ENCODE data around the gene PCK1. TPM values are rescaled to one million over a fixed set of nuclear protein-coding genes. Genes with fewer than 3 reads are reported as not detected.
A peak's percentile ranks its signal among the peaks of the same experiment; 100 is the strongest.

Gene PCK1
- total RNA-seq, 1 donor from 2014 or later: not detected

DNA sequence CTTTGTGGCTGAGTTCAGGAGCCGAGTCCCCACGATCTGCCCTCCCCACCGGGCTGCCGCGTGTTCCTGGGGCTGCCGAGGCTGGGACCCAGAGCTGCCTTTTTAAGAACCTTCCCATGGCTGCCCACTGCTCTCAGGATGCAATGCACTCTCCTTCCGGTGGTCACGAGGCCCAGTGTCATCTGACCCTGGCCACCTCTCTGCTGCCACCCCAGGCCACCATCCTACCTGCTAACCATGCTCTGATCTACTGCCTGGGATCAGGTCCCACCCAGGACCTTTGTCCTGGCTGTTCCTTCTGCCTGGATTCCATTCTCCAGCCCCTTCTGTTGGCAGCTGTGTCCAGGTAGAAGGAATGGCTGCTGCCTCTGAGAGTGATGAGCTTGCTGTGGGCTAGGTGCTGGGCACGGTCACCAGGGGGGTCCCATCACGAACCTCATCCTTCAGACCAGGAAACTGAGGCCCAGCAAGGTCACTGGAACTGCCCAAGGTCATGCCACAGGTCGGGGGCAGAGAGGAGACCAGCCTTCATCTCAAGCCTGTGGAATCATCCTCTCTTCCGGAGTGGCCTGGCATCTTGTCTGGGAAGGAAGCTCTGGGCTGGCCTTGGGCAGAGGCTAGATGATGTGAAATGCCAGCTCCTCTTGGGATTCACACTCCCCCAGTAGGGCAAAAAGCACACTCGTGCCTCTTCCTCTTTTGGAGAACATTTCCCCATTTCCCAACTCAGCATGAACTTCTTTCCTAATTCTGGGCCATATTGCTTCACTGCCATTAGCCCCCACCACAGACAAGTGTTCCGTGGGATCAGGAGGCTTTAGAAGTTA, 20.5 kb downstream of the PCK1 start:
- no peaks in the 10 kb centered on the region for H3K36me3 ChIP-seq

DNA sequence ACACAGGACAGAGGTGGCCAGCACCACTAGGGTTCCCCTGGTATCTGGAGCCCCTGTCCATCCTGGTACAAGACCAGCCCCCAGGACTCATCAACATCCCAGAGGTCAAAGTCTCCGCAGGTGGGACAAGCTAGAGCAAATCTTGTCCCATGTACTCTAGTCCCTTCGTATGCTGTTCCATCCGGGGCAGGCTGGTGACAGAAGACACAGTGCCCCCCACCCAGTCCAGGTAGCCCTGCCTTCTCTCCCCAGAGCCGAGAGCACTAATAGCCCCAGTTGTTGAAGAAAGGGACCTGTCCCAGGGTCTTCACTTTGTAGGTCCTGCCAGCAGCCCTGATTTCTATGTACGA, 21.1 kb downstream of the PCK1 start:
- Histone ChIP-seq H3K27ac (peak overlapping the region; percentile 58), H3K4me1 (peaks cover 36% of the 10 kb centered on the region), H3K4me3 (no peak overlapping the region), H3K9me3 (no peaks in the 10 kb centered on the region), H3K27me3 (ENCODE audit: low read depth) (peaks cover 46% of the 10 kb centered on the region), H3K36me3 (no peaks in the 10 kb centered on the region)
- TF ChIP-seq, protein P1, sequence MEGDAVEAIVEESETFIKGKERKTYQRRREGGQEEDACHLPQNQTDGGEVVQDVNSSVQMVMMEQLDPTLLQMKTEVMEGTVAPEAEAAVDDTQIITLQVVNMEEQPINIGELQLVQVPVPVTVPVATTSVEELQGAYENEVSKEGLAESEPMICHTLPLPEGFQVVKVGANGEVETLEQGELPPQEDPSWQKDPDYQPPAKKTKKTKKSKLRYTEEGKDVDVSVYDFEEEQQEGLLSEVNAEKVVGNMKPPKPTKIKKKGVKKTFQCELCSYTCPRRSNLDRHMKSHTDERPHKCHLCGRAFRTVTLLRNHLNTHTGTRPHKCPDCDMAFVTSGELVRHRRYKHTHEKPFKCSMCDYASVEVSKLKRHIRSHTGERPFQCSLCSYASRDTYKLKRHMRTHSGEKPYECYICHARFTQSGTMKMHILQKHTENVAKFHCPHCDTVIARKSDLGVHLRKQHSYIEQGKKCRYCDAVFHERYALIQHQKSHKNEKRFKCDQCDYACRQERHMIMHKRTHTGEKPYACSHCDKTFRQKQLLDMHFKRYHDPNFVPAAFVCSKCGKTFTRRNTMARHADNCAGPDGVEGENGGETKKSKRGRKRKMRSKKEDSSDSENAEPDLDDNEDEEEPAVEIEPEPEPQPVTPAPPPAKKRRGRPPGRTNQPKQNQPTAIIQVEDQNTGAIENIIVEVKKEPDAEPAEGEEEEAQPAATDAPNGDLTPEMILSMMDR (IDR thresholded peaks at IDR 0.05): no peak
- intact Hi-C loops (cut with DNase I): no loop called here
- DNase-seq (no peak), ATAC-seq (no peak)

More for the DNA sequence above, 20.5 kb downstream of the PCK1 start:
- peaks cover 46% of the 10 kb centered on the region for H3K27me3 ChIP-seq (ENCODE audit: low read depth)
- TF ChIP-seq, protein P1 (IDR thresholded peaks at IDR 0.05): no peak
- intact Hi-C loops (cut with DNase I): no loop called here
- peaks cover 36% of the 10 kb centered on the region for H3K4me1 ChIP-seq
- no peak overlapping the region for H3K4me3 ChIP-seq
- H3K9me3 ChIP-seq: no peaks in the 10 kb centered on the region
- peak overlapping the region; percentile 58 for H3K27ac ChIP-seq
- ATAC-seq (peak; percentile 64 to 69), DNase-seq (no peak)

DNA sequence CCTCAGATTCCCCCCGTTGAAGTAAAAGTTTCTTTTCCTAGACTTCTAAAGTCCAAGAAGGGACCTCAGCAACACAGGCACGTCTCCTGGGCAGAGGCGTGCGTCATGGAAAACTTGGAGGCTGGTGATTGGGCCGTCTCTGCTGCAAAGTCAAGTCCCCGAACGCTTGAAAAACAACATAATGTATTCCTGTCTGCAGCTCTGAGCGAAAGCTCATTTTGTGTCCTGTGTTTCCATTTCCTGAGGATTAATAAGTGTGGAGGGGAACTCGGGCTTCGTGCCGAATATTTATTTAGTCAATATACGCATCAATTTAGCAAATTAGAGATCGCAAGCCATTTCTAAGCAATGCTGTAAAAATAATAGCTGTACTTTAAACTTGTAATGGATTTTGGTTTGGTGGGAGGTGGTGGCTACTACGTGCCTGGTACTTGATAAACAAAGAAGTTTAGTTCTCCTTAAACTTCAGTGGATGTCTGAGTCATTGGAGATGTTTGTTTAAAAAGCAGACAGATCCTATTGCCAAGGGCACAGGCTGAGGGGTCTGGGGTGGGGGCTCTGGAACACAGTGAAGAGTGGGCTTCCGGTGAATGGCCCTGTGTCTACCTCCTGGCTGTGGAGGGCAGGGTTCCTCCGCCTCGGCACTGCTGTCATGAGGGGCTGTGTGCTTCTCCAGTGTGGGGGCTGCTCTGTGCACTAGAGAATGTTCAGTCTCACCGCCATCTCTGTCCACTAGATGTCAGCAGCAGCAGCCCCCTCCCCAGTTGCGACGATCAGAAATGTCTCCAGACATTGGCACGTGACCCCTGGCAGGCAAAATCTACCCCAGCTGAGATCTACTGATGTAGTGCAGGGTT, 21.8 kb downstream of the PCK1 start:
- intact Hi-C loops (cut with DNase I): no loop called here
- peaks cover 36% of the 10 kb centered on the region for H3K4me1 ChIP-seq
- H3K9me3 ChIP-seq: peaks cover 3% of the 10 kb centered on the region
- H3K4me3 ChIP-seq: peak overlapping the region; percentile 5
- peaks cover 42% of the 10 kb centered on the region for H3K27me3 ChIP-seq (ENCODE audit: low read depth)
- TF ChIP-seq, protein P1 (IDR thresholded peaks at IDR 0.05): peak; percentile 38
- no peaks in the 10 kb centered on the region for H3K36me3 ChIP-seq
- peak overlapping the region; percentile 58 for H3K27ac ChIP-seq
- no peak for DNase-seq
- ATAC-seq: no peak

DNA sequence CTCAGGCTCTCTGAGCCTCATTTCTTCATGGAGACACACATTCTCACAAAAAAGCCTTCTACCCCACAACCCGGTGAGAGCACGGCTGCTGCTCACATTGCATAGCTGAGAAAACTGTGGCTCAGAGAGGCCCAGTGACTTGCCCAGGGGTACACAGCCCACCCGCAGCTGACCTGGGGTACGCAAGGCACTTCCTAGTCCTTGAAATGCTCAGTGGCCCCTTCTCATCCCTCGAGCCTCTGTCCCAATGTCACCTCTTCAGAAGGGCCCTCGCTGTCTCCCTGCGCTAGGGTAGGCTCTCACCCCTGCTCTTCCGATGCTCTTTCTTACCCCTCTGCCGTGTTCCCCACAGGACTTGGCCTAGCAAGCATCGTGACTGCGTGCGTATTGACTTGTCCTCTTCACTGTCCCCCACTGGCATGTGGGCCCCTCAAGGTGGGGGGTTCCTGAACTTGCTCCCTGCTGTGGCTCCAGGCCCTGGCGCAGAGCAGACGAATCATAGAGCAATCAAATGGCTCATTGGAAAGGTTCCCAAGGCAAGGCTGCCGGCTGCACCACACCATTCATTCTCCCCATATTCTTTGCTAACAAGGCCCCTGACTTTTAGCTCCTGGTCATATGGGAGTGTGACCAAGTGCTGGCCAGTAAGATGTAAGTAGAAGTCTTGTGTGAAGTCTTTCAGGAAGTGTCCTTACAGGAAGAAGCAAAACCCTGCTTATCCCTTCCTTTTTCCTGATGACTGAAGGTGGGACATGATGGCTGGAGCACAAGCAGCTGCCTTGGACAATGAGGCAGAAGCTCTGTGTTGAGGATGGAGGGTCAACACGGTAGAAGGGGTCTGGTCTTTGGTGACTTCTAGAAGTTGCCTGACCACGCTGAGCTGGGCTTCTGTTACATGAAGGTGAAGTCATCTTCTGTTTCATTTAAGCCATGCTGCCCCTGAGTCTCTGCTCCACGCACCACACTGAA, 22.7 kb downstream of the PCK1 start:
- intact Hi-C loops (cut with DNase I): no loop called here
- TF ChIP-seq, protein P1 (IDR thresholded peaks at IDR 0.05): no peak
- peaks cover 33% of the 10 kb centered on the region for H3K27me3 ChIP-seq (ENCODE audit: low read depth)
- H3K27ac ChIP-seq: peak overlapping the region; percentile 58
- peaks cover 36% of the 10 kb centered on the region for H3K4me1 ChIP-seq
- H3K9me3 ChIP-seq: peaks cover 5% of the 10 kb centered on the region
- ATAC-seq (no peak), DNase-seq (no peak)
- no peaks in the 10 kb centered on the region for H3K36me3 ChIP-seq
- no peak overlapping the region for H3K4me3 ChIP-seq

Data from lower lobe of right lung (tissue), 2 donors.